AG04449 (cell line): ENCODE measurements around the gene ALG12.

Source experiments
- CTCF ChIA-PET: fragments of 350-600 bp; formaldehyde crosslinking; extraction: SDS; loops from one replicate; lab custom pipeline; 2021; ENCODE audit warnings: antibody characterized with exemption; lab: Yijun Ruan, JAX
- POLR2A ChIA-PET: fragments of 400-600, 350-600 bp; formaldehyde crosslinking; extraction: SDS; loops from one replicate; lab custom pipeline; 2020; ENCODE audit warnings: antibody characterized with exemption, inconsistent platforms; lab: Yijun Ruan, JAX
- DNase-seq: peaks from one replicate; pipeline ENCODE4 v3.0.0-alpha.2; 2010; ENCODE audit warnings: low read depth, low spot score
- H3K4me3 ChIP-seq: 2 replicates; pipeline ENCODE4 v1.5.1; 2011; ENCODE audit warnings: low read depth, mild to moderate bottlenecking, control low read depth, low read length
- TF ChIP-seq, protein P1 (sequence below): IDR thresholded peaks from one replicate; pipeline ENCODE4 v1.5.1; 2011; ENCODE audit warnings: mild to moderate bottlenecking, moderate library complexity, low read length, control low read depth, inconsistent platforms; ENCODE audit not compliant: insufficient read depth; ENCODE audit errors: missing control alignments

Gene ALG12

GRCh38 chr22:49922926-49923325 lies 4.7 kb upstream of the ALG12 start:
- H3K4me3 ChIP-seq: no peak overlapping the region
- CTCF ChIA-PET: no interaction called here
- no peak for DNase-seq
- POLR2A ChIA-PET: no interaction called here
- TF ChIP-seq, protein P1, sequence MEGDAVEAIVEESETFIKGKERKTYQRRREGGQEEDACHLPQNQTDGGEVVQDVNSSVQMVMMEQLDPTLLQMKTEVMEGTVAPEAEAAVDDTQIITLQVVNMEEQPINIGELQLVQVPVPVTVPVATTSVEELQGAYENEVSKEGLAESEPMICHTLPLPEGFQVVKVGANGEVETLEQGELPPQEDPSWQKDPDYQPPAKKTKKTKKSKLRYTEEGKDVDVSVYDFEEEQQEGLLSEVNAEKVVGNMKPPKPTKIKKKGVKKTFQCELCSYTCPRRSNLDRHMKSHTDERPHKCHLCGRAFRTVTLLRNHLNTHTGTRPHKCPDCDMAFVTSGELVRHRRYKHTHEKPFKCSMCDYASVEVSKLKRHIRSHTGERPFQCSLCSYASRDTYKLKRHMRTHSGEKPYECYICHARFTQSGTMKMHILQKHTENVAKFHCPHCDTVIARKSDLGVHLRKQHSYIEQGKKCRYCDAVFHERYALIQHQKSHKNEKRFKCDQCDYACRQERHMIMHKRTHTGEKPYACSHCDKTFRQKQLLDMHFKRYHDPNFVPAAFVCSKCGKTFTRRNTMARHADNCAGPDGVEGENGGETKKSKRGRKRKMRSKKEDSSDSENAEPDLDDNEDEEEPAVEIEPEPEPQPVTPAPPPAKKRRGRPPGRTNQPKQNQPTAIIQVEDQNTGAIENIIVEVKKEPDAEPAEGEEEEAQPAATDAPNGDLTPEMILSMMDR: no peak

DNA sequence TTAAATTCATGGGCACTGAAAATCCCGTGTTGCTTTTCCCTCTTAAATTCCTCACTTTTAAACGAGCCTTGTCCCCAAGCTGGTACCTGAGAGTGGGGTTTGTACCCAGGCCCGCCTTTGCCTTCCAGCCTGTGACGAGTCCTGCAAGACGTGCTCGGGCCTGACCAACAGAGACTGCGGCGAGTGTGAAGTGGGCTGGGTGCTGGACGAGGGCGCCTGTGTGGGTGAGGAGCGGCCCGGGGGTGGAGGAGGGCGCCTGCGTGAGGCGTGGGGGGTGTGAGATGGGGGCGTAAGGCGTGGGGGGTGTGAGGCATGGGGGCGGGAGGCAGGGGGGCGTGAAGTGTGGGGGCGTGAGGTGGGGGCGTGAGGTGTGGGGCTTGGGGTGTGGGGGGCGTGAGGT lies 4.2 kb upstream of the ALG12 start:
- ChIA-PET CTCF (no interaction called here), POLR2A (no interaction called here)
- no peak for DNase-seq
- TF ChIP-seq, protein P1: no peak
- no peak overlapping the region for H3K4me3 ChIP-seq

- TF ChIP-seq, protein P1: no peak
- DNase-seq: no peak
- no peak overlapping the region for H3K4me3 ChIP-seq
- CTCF ChIA-PET: interaction anchor here (1.5 to 1.6 kb wide), 2 partner anchors 9 to 109 kb away, joined by 5 to 11 read pairs; no protein-coding TSS in a partner anchor
- POLR2A ChIA-PET: no interaction called here
Observed at GRCh38 chr22:49921508-49922278, 3.5 kb upstream of the ALG12 start.

- no peak for DNase-seq
- POLR2A ChIA-PET: no interaction called here
- no peak overlapping the region for H3K4me3 ChIP-seq
- TF ChIP-seq, protein P1: no peak
- CTCF ChIA-PET: interaction anchor here (1.1 to 1.6 kb wide), 3 partner anchors 10 to 283 kb away, joined by 4 to 11 read pairs (median 5); no protein-coding TSS in a partner anchor
Observed at GRCh38 chr22:49920859-49921258, 2.6 kb upstream of the ALG12 start.

DNA sequence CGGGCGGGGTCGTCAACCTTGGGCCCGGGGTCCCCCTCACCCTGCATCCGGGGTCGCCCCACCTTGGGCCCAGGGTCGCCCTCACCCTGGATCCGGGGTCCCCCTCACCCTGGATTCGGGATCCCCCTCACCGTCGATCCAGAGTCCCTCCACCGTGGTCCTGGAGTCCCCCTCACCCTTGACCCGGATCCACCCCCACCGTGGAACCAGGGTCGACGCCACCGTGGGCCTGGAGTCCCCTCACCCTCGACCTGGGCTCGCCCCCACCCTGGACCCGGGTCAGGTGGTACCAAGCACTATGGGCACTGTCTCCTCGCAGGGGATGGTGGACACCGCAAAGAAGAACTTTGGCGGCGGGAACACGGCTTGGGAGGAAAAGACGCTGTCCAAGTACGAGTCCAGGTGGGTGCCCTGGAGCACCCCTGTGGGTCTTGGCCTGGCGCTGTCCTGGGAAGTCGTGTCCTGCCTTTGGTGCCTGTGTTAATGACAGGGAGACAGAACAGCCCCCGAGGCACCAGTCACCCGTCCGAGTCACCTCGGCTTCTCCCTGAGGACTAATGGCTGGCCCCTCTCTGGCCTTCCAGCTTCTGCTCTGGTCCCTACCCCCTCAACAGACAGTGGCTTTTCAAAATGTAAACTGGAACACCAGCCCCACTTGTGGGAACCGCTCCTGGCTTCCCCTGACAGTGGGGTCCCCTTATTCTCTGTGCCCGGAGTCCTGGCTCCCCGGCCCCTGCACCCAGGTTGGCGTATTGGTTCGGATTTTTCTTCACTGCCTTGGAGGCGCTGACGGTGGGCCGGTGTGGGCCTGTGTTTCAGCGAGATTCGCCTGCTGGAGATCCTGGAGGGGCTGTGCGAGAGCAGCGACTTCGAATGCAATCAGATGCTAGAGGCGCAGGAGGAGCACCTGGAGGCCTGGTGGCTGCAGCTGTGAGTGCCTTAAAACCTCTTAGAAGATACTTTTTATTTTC lies 958 bp upstream of the ALG12 start:
- POLR2A ChIA-PET: no interaction called here
- H3K4me3 ChIP-seq: peak overlapping the region; percentile 67
- TF ChIP-seq, protein P1: no peak
- DNase-seq: no peak
- CTCF ChIA-PET: interaction anchor here (1.4 kb wide), 1 partner anchor 73 kb away, joined by 3 read pairs; no protein-coding TSS in a partner anchor
